T-helper 22 cell (primary cell): ENCODE results near the gene FBXL12.
"Not testable (repeated sequence)": the region's sequence is repeated elsewhere in the genome, so short reads cannot be mapped to it uniquely, and the experiment has no call there.

Source experiments
- DNase-seq: peaks from one replicate; pipeline ENCODE4 v3.0.0-alpha.2; 2020; ENCODE audit warnings: low read depth

The FBXL12 gene

GRCh38 chr19:9838324-9838723, 19.4 kb upstream of the FBXL12 start:
- no peak for DNase-seq

GRCh38 chr19:9836021-9836420, 17.1 kb upstream of the FBXL12 start:
- DNase-seq = no peak

GRCh38 chr19:9835507-9835949, 16.6 kb upstream of the FBXL12 start:
- no peak for DNase-seq

- DNase-seq = peak; percentile 98
Observed at GRCh38 chr19:9834726-9835506, 16.0 kb upstream of the FBXL12 start, which contains the start of gene PIN1. TSS of gene PIN1 (plus strand) at chr19:9835318. CDS start at chr19:9835345, 27 bp downstream.

GRCh38 chr19:9834307-9834725, 15.4 kb upstream of the FBXL12 start:
- DNase-seq = no peak

- DNase-seq = no peak
Observed at GRCh38 chr19:9828551-9829063, 9.7 kb upstream of the FBXL12 start.

- peak; percentile 79 for DNase-seq
Observed at GRCh38 chr19:9827289-9828238, 8.7 kb upstream of the FBXL12 start, which contains the start of gene UBL5. TSS of gene UBL5 (plus strand) at chr19:9827918. CDS start at chr19:9828338, 420 bp downstream.

- DNase-seq = no peak
Observed at GRCh38 chr19:9823816-9824215, 4.9 kb upstream of the FBXL12 start.

- not testable (repeated sequence) for DNase-seq
Observed at GRCh38 chr19:9820034-9820433, 1.2 kb upstream of the FBXL12 start.

GRCh38 chr19:9819596-9819909, 674 bp upstream of the FBXL12 start:
- DNase-seq = no peak

- no peak for DNase-seq
Observed at GRCh38 chr19:9818175-9818733, 625 bp downstream of the FBXL12 start.

GRCh38 chr19:9811139-9811538, 7.7 kb downstream of the FBXL12 start:
- DNase-seq = no peak

GRCh38 chr19:9808855-9809824, 9.7 kb downstream of the FBXL12 start:
- DNase-seq = no peak

- no peak for DNase-seq
Observed at GRCh38 chr19:9806803-9807202, 12.1 kb downstream of the FBXL12 start.

- no peak for DNase-seq
Observed at GRCh38 chr19:9801976-9802375, 16.9 kb downstream of the FBXL12 start.

GRCh38 chr19:9799162-9799561, 19.7 kb downstream of the FBXL12 start:
- no peak for DNase-seq

GRCh38 chr19:9797871-9798270, 21.0 kb downstream of the FBXL12 start:
- DNase-seq = no peak

GRCh38 chr19:9796113-9796773, 22.6 kb downstream of the FBXL12 start:
- DNase-seq = peak; percentile 70

GRCh38 chr19:9793071-9793591, 25.7 kb downstream of the FBXL12 start:
- peak; percentile 41 for DNase-seq
